Suprapubic skin (tissue), 4 donors: ENCODE measurements around the gene TRIM13. TPM values are rescaled to one million over a fixed set of nuclear protein-coding genes. Genes with fewer than 3 reads are reported as not detected.
"Not testable (repeated sequence)": the region's sequence is repeated elsewhere in the genome, so short reads cannot be mapped to it uniquely, and the experiment has no call there.

Source experiments
- DNase-seq, 2 donors: peaks; one replicate each; pipeline ENCODE4 v3.0.0-alpha.2; 2019; ENCODE audit warnings: low spot score in 2 of 2
- H3K27ac ChIP-seq: fragments of 200-600 bp; sonication (generic); one replicate; pipeline ENCODE4 v1.5.1; 2019
- H3K27me3 ChIP-seq: fragments of 200-600 bp; sonication (generic); one replicate; pipeline ENCODE4 v1.5.1; 2019
- H3K36me3 ChIP-seq: fragments of 200-600 bp; sonication (generic); one replicate; pipeline ENCODE4 v1.5.1; 2019
- H3K4me1 ChIP-seq: fragments of 200-600 bp; sonication (generic); one replicate; pipeline ENCODE4 v1.5.1; 2019
- H3K4me3 ChIP-seq: fragments of 200-600 bp; sonication (generic); one replicate; pipeline ENCODE4 v1.5.1; 2019; ENCODE audit warnings: mild to moderate bottlenecking
- H3K9me3 ChIP-seq: fragments of 200-600 bp; sonication (generic); one replicate; pipeline ENCODE4 v1.5.1; 2019
- CTCF ChIP-seq, 2 donors: fragments of 200-600 bp in 1 of 2; fragments of 450-650 bp in 1 of 2; sonication (generic) in 1 of 2; IDR thresholded peaks; one replicate each; pipeline ENCODE4 v1.5.1; 2016 to 2019; ENCODE audit warnings: antibody characterized with exemption in 2 of 2, mild to moderate bottlenecking in 1 of 2, moderate library complexity in 1 of 2
- EP300 ChIP-seq: sonication (generic); formaldehyde crosslinking; IDR thresholded peaks from one replicate; pipeline ENCODE4 v1.6.1; 2017; ENCODE audit warnings: antibody characterized with exemption
- POLR2A ChIP-seq, 2 donors: fragments of 450-650 bp; IDR thresholded peaks; one replicate each; pipeline ENCODE4 v1.6.1; 2017; ENCODE audit warnings: antibody characterized with exemption in 2 of 2, mild to moderate bottlenecking in 2 of 2, moderate library complexity in 2 of 2
- POLR2AphosphoS5 ChIP-seq, 3 donors: sonication (generic); formaldehyde crosslinking; IDR thresholded peaks; one replicate each; pipeline ENCODE4 v1.6.1; 2017; ENCODE audit warnings: antibody characterized with exemption in 3 of 3
- WGBS: methylation state at CpG from one replicate; pipeline ENCODE4 v1.1.5; 2018; 5-methylcytosine and 5-hydroxymethylcytosine counted together
- total RNA-seq, 4 donors: library from RNA; depleted of rRNA; stranded (reverse); fragments of >200 nt; gene quantifications; one replicate each; pipeline ENCODE4 v1.1.0, GENCODE V29; 2016

The TRIM13 gene
- total RNA-seq, result 10 to 100 TPM; 18.1 to 30.9 (median 27.4) TPM

GRCh38 chr13:49996951-49997895 lies at the start of gene TRIM13:
Gene TRIM13, plus strand, starts transcription at chr13:49997042. Its CDS starts 14,899 bp downstream, at chr13:50011941.
- H3K36me3 ChIP-seq, result peaks cover 15% of the 10 kb centered on the region
- TF ChIP-seq EP300 (no peak), CTCF (IDR thresholded peaks at IDR 0.05) (peak; percentile 43 to 68), POLR2A (IDR thresholded peaks at IDR 0.05) (peak; percentile 44 to 49), POLR2AphosphoS5 (IDR thresholded peaks at IDR 0.05) (peak in 1 of 3 donors; percentile 41)
- H3K27ac ChIP-seq, result peak within 1 kb of the TSS; percentile 97
- no peaks in the 10 kb centered on the region for H3K9me3 ChIP-seq
- WGBS, result 1% methylated on average over 35 of the region's 56 CpGs
- peak within 1 kb of the TSS; percentile 70 for H3K4me3 ChIP-seq
- H3K27me3 ChIP-seq, result no peaks in the 10 kb centered on the region
- DNase-seq, result peak; percentile 93 to 94
- peaks cover 54% of the 10 kb centered on the region for H3K4me1 ChIP-seq

- H3K36me3 ChIP-seq, H3K4me1 ChIP-seq, H3K4me3 ChIP-seq, DNase-seq, H3K27ac ChIP-seq, H3K27me3 ChIP-seq, H3K9me3 ChIP-seq: not testable (repeated sequence)
- 92% methylated on average over 6 of the region's 6 CpGs for WGBS
Observed at GRCh38 chr13:49948777-49949270, 48.0 kb upstream of the TRIM13 start.

- H3K4me1 ChIP-seq, result peaks cover 6% of the 10 kb centered on the region
- H3K36me3 ChIP-seq, result no peaks in the 10 kb centered on the region
- 87% methylated on average over 7 of the region's 7 CpGs for WGBS
- H3K27me3 ChIP-seq, result no peaks in the 10 kb centered on the region
- no peak overlapping the region for H3K4me3 ChIP-seq
- DNase-seq, result no peak
- H3K9me3 ChIP-seq, result no peaks in the 10 kb centered on the region
- no peak overlapping the region for H3K27ac ChIP-seq
- TF ChIP-seq CTCF (IDR thresholded peaks at IDR 0.05) (no peak), EP300 (no peak), POLR2AphosphoS5 (IDR thresholded peaks at IDR 0.05) (no peak), POLR2A (IDR thresholded peaks at IDR 0.05) (no peak)
Observed at GRCh38 chr13:49951754-49952535, 44.9 kb upstream of the TRIM13 start.

GRCh38 chr13:49953560-49953959 lies 43.3 kb upstream of the TRIM13 start:
- H3K27me3 ChIP-seq, result no peaks in the 10 kb centered on the region
- WGBS, result 96% methylated on average over 1 of the region's 1 CpG

More at GRCh38 chr13:49953560-49953959, 43.3 kb upstream of the TRIM13 start:
- no peak overlapping the region for H3K27ac ChIP-seq
- no peak overlapping the region for H3K4me3 ChIP-seq
- no peak for DNase-seq
- peaks cover 6% of the 10 kb centered on the region for H3K4me1 ChIP-seq
- no peaks in the 10 kb centered on the region for H3K9me3 ChIP-seq
- no peaks in the 10 kb centered on the region for H3K36me3 ChIP-seq
- TF ChIP-seq CTCF (IDR thresholded peaks at IDR 0.05) (no peak), EP300 (no peak), POLR2AphosphoS5 (IDR thresholded peaks at IDR 0.05) (no peak)
